Smooth muscle cell (in vitro differentiated cells): ENCODE measurements around the gene ADGRG4. TPM values are rescaled to one million over a fixed set of nuclear protein-coding genes. Genes with fewer than 3 reads are reported as not detected.

Source experiments
- DNase-seq: peaks from one replicate; lab custom pipeline; 2025; ENCODE audit not compliant: unreplicated experiment; lab: John Stamatoyannopoulos, UW
- H2AFZ ChIP-seq: fragments of 200-600 bp; sonication (generic); 2 replicates; pipeline ENCODE4 v1.6.0; 2016; ENCODE audit warnings: antibody characterized with exemption, low read depth, mild to moderate bottlenecking
- H3F3A ChIP-seq: fragments of 200-600 bp; sonication (generic); 2 replicates; pipeline ENCODE4 v1.6.0; 2017; ENCODE audit warnings: antibody characterized with exemption, low read depth
- H3K27ac ChIP-seq: fragments of 200-600 bp; sonication (generic); 2 replicates; pipeline ENCODE4 v1.5.1; 2016; ENCODE audit warnings: low read depth, mild to moderate bottlenecking
- H3K27me3 ChIP-seq: fragments of 200-600 bp; sonication (generic); 2 replicates; pipeline ENCODE4 v1.6.1; 2016; ENCODE audit warnings: low read depth, mild to moderate bottlenecking
- H3K36me3 ChIP-seq: fragments of 200-600 bp; sonication (generic); 2 replicates; pipeline ENCODE4 v1.5.1; 2016; ENCODE audit warnings: low read depth
- H3K4me1 ChIP-seq: fragments of 200-600 bp; sonication (generic); 2 replicates; pipeline ENCODE4 v1.5.1; 2016; ENCODE audit warnings: low read depth
- H3K4me2 ChIP-seq: fragments of 200-600 bp; sonication (generic); 2 replicates; pipeline ENCODE4 v1.6.0; 2016; ENCODE audit warnings: mild to moderate bottlenecking
- H3K4me3 ChIP-seq: fragments of 200-600 bp; sonication (generic); 2 replicates; pipeline ENCODE4 v1.5.1; 2016; ENCODE audit warnings: mild to moderate bottlenecking
- H3K79me2 ChIP-seq: fragments of 200-600 bp; sonication (generic); 2 replicates; pipeline ENCODE4 v1.6.0; 2016; ENCODE audit warnings: low read depth, mild to moderate bottlenecking
- H3K9ac ChIP-seq: fragments of 200-600 bp; sonication (generic); 2 replicates; pipeline ENCODE4 v1.6.0; 2016; ENCODE audit warnings: low read depth
- H3K9me3 ChIP-seq: fragments of 200-600 bp; sonication (generic); replicated peaks from 2 replicates; pipeline ENCODE4 v1.5.1; 2016; ENCODE audit warnings: low read depth
- H4K20me1 ChIP-seq: fragments of 200-600 bp; sonication (generic); 2 replicates; pipeline ENCODE4 v1.6.0; 2016; ENCODE audit warnings: low read depth
- CTCF ChIP-seq: fragments of 200-600 bp; sonication (generic); IDR thresholded peaks from 2 replicates; pipeline ENCODE4 v1.5.1; 2017; ENCODE audit warnings: borderline replicate concordance, mild to moderate bottlenecking, antibody characterized with exemption; ENCODE audit not compliant: insufficient read depth, poor library complexity, severe bottlenecking
- WGBS: methylation state at CpG from one replicate; pipeline ENCODE4 v1.1.7; 2016; ENCODE audit warnings: low lambda C conversion rate; 5-methylcytosine and 5-hydroxymethylcytosine counted together
- polyA plus RNA-seq: library from polyadenylated mRNA; unstranded; fragments of >200 nt; fragmentation: Nextera tagmentation; extraction: Ambion mirVana; gene quantifications from 2 replicates; pipeline ENCODE4 v1.2.1, GENCODE V29; 2016
- total RNA-seq: library from RNA; depleted of rRNA; stranded (reverse); fragments of >200 nt; gene quantifications from 2 replicates; pipeline ENCODE4 v1.2.3, GENCODE V29; 2014

Gene ADGRG4
- total and polyA plus RNA-seq, 2 experiments from 2014 or later, result not detected

GRCh38 chrX:136380010-136380769 is 79.4 kb downstream of the ADGRG4 start:
- Histone ChIP-seq H3K27me3 (no peaks in the 10 kb centered on the region), H4K20me1 (no peaks in the 10 kb centered on the region), H3K9me3 (no peaks in the 10 kb centered on the region), H3K79me2 (no peaks in the 10 kb centered on the region), H3K4me1 (no peaks in the 10 kb centered on the region), H3K27ac (no peak overlapping the region), H3K36me3 (no peaks in the 10 kb centered on the region), H3K9ac (no peak overlapping the region), H3K4me2 (no peak overlapping the region), H2AFZ (no peak overlapping the region), H3K4me3 (no peak overlapping the region), H3F3A (no peaks in the 10 kb centered on the region)
- DNase-seq, result no peak
- TF ChIP-seq CTCF, result no peak
- WGBS, result 78% methylated on average over 1 of the region's 1 CpG

GRCh38 chrX:136386173-136386572 is 85.4 kb downstream of the ADGRG4 start:
- Histone ChIP-seq H3K9ac (no peak overlapping the region), H3K27me3 (no peaks in the 10 kb centered on the region), H3K4me1 (no peaks in the 10 kb centered on the region), H3F3A (no peaks in the 10 kb centered on the region), H4K20me1 (no peaks in the 10 kb centered on the region), H3K4me3 (no peak overlapping the region), H3K27ac (no peak overlapping the region), H3K4me2 (no peak overlapping the region), H3K9me3 (no peaks in the 10 kb centered on the region), H2AFZ (no peak overlapping the region), H3K36me3 (no peaks in the 10 kb centered on the region), H3K79me2 (no peaks in the 10 kb centered on the region)
- DNase-seq, result no peak
- 39% methylated on average over 1 of the region's 1 CpG for WGBS
- no peak for TF ChIP-seq CTCF

DNA sequence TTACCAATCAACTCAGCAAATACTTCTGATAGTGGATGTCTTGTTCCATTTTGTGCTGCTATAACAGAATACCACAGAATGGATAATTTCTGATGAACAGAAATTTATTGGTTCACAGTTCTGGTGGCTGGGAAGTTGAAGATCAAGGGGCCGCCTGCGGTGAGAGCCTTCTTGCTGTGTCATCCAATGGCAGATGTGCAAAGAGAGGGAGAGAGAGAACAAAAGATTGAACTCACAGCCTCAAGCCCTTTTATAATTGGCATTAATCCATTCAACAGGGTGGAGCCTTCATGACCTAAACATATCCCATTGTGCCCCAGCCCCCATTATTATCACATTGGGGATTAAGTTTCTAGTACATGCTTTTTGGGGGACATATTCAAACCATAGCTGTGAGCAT is 86.1 kb downstream of the ADGRG4 start:
- no peak for TF ChIP-seq CTCF
- Histone ChIP-seq H3K79me2 (no peaks in the 10 kb centered on the region), H3K36me3 (no peaks in the 10 kb centered on the region), H2AFZ (no peak overlapping the region), H3K4me3 (no peak overlapping the region), H3K4me2 (no peak overlapping the region), H3K4me1 (no peaks in the 10 kb centered on the region), H3K9ac (no peak overlapping the region), H3K9me3 (no peaks in the 10 kb centered on the region), H3K27me3 (no peaks in the 10 kb centered on the region), H3F3A (no peaks in the 10 kb centered on the region), H4K20me1 (no peaks in the 10 kb centered on the region), H3K27ac (no peak overlapping the region)
- DNase-seq, result no peak
- 97% methylated on average over 2 of the region's 2 CpGs for WGBS

DNA sequence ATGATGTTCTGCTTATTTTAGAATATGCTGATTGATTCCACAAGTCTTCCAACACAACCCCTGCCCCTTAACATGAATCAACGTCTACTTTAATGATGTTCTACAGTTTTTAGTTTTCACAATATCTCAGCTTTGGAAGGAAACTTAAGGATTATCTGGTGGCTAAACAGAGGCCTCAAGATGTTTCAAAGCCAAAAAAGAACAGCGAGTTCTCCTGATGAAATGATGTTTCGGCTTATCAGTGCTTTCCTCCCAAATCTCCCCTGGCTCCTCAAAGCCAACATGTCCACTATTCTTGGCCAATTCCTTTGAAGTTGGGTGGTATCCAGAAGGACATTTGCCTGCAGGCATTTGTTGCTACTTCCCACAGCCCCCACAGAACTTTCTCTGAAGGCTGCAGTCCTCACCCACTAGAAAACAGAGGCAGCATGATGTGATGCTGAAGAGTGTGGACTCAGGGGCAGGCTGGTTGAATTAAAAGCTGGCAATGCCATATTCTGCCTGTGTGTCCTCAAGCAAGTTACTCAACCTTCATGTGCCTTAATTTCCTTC is 87.3 kb downstream of the ADGRG4 start:
- no peak for DNase-seq
- Histone ChIP-seq H4K20me1 (no peaks in the 10 kb centered on the region), H3K4me3 (no peak overlapping the region), H3K9me3 (no peaks in the 10 kb centered on the region), H3F3A (no peaks in the 10 kb centered on the region), H3K4me1 (no peaks in the 10 kb centered on the region), H3K36me3 (no peaks in the 10 kb centered on the region), H3K79me2 (no peaks in the 10 kb centered on the region), H2AFZ (no peak overlapping the region), H3K27me3 (no peaks in the 10 kb centered on the region), H3K9ac (no peak overlapping the region), H3K27ac (no peak overlapping the region), H3K4me2 (no peak overlapping the region)
- WGBS, result 74% methylated on average over 3 of the region's 3 CpGs
- TF ChIP-seq CTCF, result no peak
